WI38 (cell line): ENCODE measurements around the gene DHFR2.
"Not testable (repeated sequence)": the region's sequence is repeated elsewhere in the genome, so short reads cannot be mapped to it uniquely, and the experiment has no call there.

ENCODE experiments used
- H3K4me3 ChIP-seq: 2 replicates; pipeline ENCODE4 v1.5.1; 2011; ENCODE audit warnings: low read depth, mild to moderate bottlenecking, control low read depth, low read length
- TF ChIP-seq, protein P1 (sequence below): IDR thresholded peaks from 2 replicates; pipeline ENCODE4 v1.5.1; 2012; ENCODE audit warnings: low read depth, mild to moderate bottlenecking, control low read depth, low read length

The DHFR2 gene

DNA sequence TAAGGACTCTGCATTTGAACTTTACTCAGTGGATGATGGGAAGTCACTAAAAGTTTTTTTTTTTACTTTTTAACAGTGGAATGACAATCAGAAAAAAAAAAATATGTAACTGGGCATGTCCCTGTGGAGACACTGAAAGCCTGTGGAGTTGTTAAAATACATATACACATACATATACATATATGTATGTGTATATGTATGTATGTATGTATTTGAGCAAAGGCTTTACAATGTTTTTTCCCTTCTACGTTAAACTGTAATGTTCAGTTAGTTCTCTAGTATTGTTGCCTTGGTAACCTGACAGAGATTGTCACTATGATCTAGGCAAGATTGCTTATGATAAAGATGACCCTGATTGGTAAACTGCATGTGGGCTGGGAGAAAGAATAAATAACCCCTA, 30.4 kb upstream of the DHFR2 start:
- H3K4me3 ChIP-seq, result no peak overlapping the region
- TF ChIP-seq, protein P1, sequence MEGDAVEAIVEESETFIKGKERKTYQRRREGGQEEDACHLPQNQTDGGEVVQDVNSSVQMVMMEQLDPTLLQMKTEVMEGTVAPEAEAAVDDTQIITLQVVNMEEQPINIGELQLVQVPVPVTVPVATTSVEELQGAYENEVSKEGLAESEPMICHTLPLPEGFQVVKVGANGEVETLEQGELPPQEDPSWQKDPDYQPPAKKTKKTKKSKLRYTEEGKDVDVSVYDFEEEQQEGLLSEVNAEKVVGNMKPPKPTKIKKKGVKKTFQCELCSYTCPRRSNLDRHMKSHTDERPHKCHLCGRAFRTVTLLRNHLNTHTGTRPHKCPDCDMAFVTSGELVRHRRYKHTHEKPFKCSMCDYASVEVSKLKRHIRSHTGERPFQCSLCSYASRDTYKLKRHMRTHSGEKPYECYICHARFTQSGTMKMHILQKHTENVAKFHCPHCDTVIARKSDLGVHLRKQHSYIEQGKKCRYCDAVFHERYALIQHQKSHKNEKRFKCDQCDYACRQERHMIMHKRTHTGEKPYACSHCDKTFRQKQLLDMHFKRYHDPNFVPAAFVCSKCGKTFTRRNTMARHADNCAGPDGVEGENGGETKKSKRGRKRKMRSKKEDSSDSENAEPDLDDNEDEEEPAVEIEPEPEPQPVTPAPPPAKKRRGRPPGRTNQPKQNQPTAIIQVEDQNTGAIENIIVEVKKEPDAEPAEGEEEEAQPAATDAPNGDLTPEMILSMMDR, result no peak

DNA sequence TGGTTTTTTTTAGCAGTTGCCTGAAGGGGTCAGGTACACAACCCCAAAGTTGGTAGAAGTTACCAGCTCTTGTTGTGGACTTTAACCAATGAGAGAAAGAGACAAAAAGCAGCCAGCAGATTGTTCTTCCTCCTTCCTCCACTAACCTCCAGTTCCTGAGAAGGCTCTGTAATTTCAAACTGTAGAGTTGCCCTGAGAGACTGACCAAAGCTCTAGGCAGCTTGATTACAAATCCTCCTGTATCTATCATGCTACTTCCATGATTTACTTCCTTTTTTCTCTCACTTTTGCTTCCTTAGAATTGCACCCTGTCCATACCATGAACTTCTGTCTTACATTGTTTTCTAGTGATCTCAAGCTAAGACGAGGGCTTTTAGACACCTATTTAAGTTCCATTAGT, 29.4 kb upstream of the DHFR2 start:
- TF ChIP-seq, protein P1, result no peak
- H3K4me3 ChIP-seq, result no peak overlapping the region

DNA sequence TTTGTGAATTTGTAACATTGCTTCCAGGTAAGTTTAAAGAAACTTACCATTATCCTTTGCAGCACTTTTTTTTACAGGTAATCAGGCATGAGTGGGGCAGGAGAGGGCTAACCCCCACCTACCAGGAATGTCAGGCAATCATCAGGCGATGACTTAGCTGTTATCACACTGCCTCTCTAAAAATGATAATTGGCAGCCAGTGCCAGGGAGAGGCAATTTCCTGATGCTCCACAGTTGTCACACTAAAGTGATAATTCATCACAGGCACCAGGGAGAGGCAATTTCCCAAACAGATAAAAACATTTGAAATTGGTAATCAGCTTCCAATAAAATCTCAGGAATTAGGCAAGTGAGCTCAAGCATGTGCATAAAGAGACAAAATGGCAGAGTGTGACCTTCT, 26.4 kb upstream of the DHFR2 start:
- no peak overlapping the region for H3K4me3 ChIP-seq
- TF ChIP-seq, protein P1, result no peak

DNA sequence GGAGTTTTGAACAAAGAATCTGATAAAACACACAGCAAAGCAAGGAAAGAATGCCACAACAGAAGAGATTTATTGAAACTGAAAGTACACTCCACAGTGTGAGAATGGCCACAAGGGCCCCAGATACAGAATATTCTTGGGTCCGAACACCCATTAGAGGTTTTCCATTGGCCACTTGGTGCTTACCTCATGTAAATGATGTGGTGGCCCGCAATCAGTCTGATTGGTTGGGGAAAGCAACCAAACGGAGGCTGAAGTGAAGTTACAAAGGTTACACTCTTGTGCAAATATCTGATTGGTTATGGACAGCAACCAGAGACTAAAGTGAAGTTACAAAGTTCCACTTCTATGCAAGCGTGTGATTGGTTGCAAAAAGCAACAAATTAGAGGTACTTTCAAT, 20.5 kb upstream of the DHFR2 start:
- TF ChIP-seq, protein P1, result no peak
- H3K4me3 ChIP-seq, result no peak overlapping the region

DNA sequence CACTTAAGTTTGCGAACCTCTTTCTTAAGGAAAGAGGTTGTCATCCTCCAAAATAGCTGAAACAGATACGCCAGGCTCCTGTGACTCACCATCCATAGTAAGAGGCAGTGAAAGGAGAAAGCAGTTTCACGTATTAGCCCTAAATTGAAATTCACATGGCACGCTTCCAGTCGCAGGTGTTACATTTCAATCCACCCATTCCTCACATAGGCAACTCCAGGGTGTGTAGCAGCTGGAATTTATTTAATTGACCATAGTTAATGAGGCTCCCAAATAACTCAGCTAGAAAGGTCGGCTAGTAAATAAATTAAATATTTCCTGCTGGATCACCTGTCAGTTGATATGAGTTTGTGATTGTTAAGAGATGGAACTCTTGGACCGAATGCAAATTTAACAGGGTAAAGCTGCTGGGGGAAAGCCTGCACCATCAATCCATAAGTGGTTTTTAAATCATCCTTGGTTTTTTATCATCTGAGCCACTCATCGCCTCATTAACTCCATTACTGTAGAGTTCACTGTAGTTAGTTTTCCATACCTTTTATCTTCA, 19.7 kb upstream of the DHFR2 start:
- TF ChIP-seq, protein P1, result no peak
- no peak overlapping the region for H3K4me3 ChIP-seq

DNA sequence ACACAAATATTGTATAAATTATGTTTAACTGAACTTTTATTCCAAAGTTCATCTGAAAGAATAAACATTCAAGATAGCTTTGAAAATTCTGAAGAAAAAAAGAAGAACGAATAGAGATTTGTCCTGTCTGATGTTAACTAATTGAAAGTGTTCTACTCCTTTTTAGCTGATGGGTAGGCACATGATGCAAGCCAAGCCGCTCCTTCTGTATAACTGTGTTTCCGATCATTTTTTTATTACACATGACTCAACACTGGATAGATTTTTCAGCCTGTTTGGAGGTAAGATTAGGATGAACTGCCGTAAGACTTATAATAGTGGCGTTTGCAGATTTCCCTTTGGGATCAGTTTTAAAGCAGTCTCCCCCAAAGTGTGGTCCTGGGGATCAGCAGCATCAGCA, 19.2 kb upstream of the DHFR2 start:
- TF ChIP-seq, protein P1, result no peak
- H3K4me3 ChIP-seq, result no peak overlapping the region

DNA sequence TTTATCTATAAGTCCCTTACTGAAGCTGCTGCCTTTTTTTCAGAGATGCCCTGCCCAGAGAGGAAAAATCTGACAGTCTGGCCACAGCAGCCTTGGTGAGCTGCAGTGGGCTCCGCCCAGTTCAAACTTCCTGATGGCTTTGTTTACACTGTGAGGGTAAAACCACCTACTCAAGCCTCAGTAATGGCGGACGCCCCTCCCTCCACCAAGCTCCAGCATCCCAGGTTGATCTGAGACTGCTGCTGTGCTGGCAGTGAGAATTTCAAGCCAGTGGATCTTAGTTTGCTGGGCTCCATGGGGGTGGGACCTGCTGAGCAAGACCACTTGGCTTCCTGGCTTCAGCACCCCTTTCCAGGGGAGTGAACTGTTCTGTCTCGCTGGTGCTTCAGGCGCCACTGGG, 17.8 kb upstream of the DHFR2 start:
- H3K4me3 ChIP-seq, result not testable (repeated sequence)

DNA sequence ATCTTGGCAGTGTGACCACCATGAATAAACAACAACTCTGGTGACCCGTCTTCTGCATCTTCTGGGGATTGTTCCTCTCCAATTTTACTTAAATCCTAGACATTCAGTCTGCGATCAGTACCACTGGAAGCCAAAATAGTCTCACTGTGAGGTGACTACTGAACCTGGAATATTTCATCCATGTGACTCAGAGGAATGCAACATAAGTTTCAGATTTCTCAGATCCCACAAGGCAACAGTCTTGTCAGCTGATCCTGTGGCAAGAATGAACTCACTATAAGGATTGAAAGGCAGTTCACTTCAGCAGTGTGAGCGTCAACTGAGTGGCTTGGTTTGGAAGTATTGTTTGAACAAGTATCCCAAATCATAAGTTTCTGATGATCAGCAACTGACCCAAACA, 13.3 kb upstream of the DHFR2 start:
- TF ChIP-seq, protein P1, result no peak
- H3K4me3 ChIP-seq, result no peak overlapping the region
